Upper lobe of right lung (tissue), 1 donor: ENCODE results near the gene MATCAP1. TPM values are rescaled to one million over a fixed set of nuclear protein-coding genes. Genes with fewer than 3 reads are reported as not detected.

ENCODE experiments used
- ATAC-seq: fragments of 200-7000 bp; cut with Tn5 transposase; one replicate; pipeline ENCODE4 v1.9.1; 2020; ENCODE audit warnings: mild to moderate bottlenecking, moderate library complexity
- DNase-seq: peaks from one replicate; pipeline ENCODE4 v3.0.0-alpha.2; 2020
- H3K27ac ChIP-seq: fragments of 200-600 bp; one replicate; pipeline ENCODE4 v1.8.0; 2022
- H3K27me3 ChIP-seq: fragments of 200-600 bp; one replicate; pipeline ENCODE4 v1.8.0; 2022; ENCODE audit warnings: mild to moderate bottlenecking
- H3K36me3 ChIP-seq: fragments of 200-600 bp; one replicate; pipeline ENCODE4 v1.8.0; 2022
- H3K4me1 ChIP-seq: fragments of 200-600 bp; one replicate; pipeline ENCODE4 v1.8.0; 2022
- H3K4me3 ChIP-seq: fragments of 200-600 bp; one replicate; pipeline ENCODE4 v1.8.0; 2022; ENCODE audit warnings: mild to moderate bottlenecking
- H3K9me3 ChIP-seq: fragments of 200-600 bp; one replicate; pipeline ENCODE4 v1.8.0; 2022
- intact Hi-C: fragments of 100-400 bp; cut with DNase I; formaldehyde crosslinking; loops from one replicate; pipeline ENCODE4 v1.11.0; 2022
- total RNA-seq: library from RNA; stranded (reverse); fragmentation: NEBNext Ultra II Directional; extraction: Animal tissue kit (Norgen Biotek cat#: 25700); gene quantifications from one replicate; pipeline ENCODE4 v1.2.1, GENCODE V29; 2021
- TF ChIP-seq, protein P1 (sequence below): fragments of 200-600 bp; IDR thresholded peaks from one replicate; pipeline ENCODE4 v1.8.0; 2022; ENCODE audit warnings: antibody characterized with exemption
- donor health status: DM: no; HTN: yes; CAD: no; lungs with severe emphysema.

Gene MATCAP1
- total RNA-seq, 1 donor from 2014 or later = 28.4 TPM

GRCh38 chr16:67184453-67184994, 761 bp upstream of the MATCAP1 start:
- H3K27ac ChIP-seq = peak overlapping the region; percentile 93
- H3K27me3 ChIP-seq = no peaks in the 10 kb centered on the region
- H3K4me3 ChIP-seq = peak overlapping the region; percentile 79
- no peaks in the 10 kb centered on the region for H3K36me3 ChIP-seq
- no peaks in the 10 kb centered on the region for H3K9me3 ChIP-seq
- peaks cover 22% of the 10 kb centered on the region for H3K4me1 ChIP-seq
- intact Hi-C loops = no loop called here
- ATAC-seq = peak; percentile 8
- TF ChIP-seq, protein P1, sequence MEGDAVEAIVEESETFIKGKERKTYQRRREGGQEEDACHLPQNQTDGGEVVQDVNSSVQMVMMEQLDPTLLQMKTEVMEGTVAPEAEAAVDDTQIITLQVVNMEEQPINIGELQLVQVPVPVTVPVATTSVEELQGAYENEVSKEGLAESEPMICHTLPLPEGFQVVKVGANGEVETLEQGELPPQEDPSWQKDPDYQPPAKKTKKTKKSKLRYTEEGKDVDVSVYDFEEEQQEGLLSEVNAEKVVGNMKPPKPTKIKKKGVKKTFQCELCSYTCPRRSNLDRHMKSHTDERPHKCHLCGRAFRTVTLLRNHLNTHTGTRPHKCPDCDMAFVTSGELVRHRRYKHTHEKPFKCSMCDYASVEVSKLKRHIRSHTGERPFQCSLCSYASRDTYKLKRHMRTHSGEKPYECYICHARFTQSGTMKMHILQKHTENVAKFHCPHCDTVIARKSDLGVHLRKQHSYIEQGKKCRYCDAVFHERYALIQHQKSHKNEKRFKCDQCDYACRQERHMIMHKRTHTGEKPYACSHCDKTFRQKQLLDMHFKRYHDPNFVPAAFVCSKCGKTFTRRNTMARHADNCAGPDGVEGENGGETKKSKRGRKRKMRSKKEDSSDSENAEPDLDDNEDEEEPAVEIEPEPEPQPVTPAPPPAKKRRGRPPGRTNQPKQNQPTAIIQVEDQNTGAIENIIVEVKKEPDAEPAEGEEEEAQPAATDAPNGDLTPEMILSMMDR = no peak
- no peak for DNase-seq

- no peaks in the 10 kb centered on the region for H3K27me3 ChIP-seq
- no peak for DNase-seq
- peak overlapping the region; percentile 7 for H3K27ac ChIP-seq
- peaks cover 30% of the 10 kb centered on the region for H3K4me1 ChIP-seq
- intact Hi-C loops = no loop called here
- TF ChIP-seq, protein P1 = no peak
- H3K4me3 ChIP-seq = peak overlapping the region; percentile 79
- ATAC-seq = no peak
- no peaks in the 10 kb centered on the region for H3K9me3 ChIP-seq
- no peaks in the 10 kb centered on the region for H3K36me3 ChIP-seq
These were observed 508 bp downstream of the MATCAP1 start for GRCh38 chr16:67183284-67183626.

DNA sequence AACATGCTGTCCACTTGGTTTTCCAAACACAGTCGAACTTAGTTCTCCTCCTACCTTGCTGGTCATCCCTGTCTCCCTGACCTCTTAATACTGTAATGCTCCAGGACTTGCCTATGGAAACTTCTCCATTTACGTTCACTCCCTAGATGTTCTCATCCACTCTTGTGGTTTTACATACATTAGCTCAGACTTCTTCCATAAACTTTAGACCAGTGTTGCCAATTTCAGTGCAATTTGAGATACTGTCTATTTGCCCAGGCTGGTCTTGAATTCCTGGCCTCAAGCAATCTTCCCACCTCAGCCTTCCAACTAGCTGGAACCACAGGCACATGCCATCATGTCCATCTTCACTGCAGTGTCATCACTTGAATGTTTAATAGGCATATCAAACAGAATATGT, 1.5 kb downstream of the MATCAP1 start:
- intact Hi-C loops = no loop called here
- Histone ChIP-seq H3K4me3 (no peak overlapping the region), H3K27me3 (no peaks in the 10 kb centered on the region), H3K27ac (no peak overlapping the region), H3K4me1 (peaks cover 38% of the 10 kb centered on the region), H3K9me3 (no peaks in the 10 kb centered on the region), H3K36me3 (no peaks in the 10 kb centered on the region)
- TF ChIP-seq, protein P1 = no peak
- no peak for ATAC-seq
- DNase-seq = no peak

DNA sequence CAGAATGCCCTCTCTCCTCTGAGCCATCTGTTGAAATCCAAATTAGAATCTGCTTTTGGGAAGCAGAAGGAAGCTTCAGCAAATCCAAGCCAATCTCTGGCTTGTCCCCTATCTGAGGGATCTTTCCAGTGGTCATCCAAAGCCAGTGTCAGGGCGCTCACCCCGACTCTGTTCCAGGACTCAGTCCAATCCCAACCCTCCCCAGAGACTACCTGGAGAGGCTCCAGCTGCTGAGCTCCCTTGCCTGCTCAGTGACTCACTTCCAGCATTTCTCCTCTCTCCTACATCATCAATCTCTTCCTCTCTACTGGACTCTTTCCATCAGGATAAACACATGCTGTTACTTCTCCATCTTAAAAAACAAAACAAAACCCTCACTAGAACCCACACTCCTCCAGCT, 2.4 kb downstream of the MATCAP1 start:
- H3K9me3 ChIP-seq = no peaks in the 10 kb centered on the region
- H3K4me1 ChIP-seq = peaks cover 39% of the 10 kb centered on the region
- peak overlapping the region; percentile 24 for H3K27ac ChIP-seq
- DNase-seq (no peak), ATAC-seq (no peak)
- no peaks in the 10 kb centered on the region for H3K36me3 ChIP-seq
- no peaks in the 10 kb centered on the region for H3K27me3 ChIP-seq
- TF ChIP-seq, protein P1 = no peak
- no peak overlapping the region for H3K4me3 ChIP-seq
- intact Hi-C loops = no loop called here

GRCh38 chr16:67180166-67180565, 3.6 kb downstream of the MATCAP1 start:
- no peak for ATAC-seq
- Histone ChIP-seq H3K27me3 (no peaks in the 10 kb centered on the region), H3K27ac (no peak overlapping the region), H3K4me1 (peaks cover 34% of the 10 kb centered on the region), H3K36me3 (no peaks in the 10 kb centered on the region), H3K4me3 (no peak overlapping the region), H3K9me3 (no peaks in the 10 kb centered on the region)
- TF ChIP-seq, protein P1 = no peak
- intact Hi-C loops = no loop called here
- DNase-seq = no peak
